ENCODE data around the gene PYGB. TPM values are rescaled to one million over a fixed set of nuclear protein-coding genes. Genes with fewer than 3 reads are reported as not detected.
A peak's percentile ranks its signal among the peaks of the same experiment; 100 is the strongest.

The PYGB gene
- total RNA-seq, 1 experiment from 2014 or later: 63.3 TPM

DNA sequence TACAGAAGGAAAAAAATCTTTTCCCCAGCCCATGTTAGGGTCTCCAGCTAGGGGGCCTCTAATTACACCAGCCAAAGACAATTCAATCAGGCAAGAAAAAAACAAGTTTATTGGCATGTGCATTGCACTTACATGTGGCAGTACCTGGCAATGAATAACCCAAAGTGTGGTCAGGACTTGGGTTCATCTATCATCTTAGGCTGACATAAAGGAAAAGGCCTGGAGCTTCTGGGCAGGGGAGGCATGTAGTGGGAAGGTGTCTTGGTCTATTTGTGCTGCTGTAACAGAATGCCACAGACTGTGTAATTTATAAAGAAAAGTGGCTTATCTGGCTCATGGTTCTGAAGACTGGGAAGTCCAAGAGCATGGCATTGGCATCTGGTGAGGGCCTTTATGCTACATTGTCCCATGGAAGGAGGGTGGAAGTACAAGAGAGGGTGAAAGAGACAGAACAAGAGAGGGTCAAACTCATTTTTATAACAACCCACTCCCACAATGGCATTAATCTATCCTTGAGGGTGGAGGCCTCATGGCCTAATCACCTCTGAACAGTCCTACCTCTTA lies 4.4 kb upstream of the PYGB start:
- DNase-seq (ENCODE audit: low spot score): no peak
- in situ Hi-C loops (cut with HindIII; ENCODE audit: low sequenced_read_pairs): no loop called here

GRCh38 chr20:25244976-25245375 lies 2.9 kb upstream of the PYGB start:
- DNase-seq (ENCODE audit: low spot score): no peak
- in situ Hi-C loops (cut with HindIII; ENCODE audit: low sequenced_read_pairs): no loop called here

DNA sequence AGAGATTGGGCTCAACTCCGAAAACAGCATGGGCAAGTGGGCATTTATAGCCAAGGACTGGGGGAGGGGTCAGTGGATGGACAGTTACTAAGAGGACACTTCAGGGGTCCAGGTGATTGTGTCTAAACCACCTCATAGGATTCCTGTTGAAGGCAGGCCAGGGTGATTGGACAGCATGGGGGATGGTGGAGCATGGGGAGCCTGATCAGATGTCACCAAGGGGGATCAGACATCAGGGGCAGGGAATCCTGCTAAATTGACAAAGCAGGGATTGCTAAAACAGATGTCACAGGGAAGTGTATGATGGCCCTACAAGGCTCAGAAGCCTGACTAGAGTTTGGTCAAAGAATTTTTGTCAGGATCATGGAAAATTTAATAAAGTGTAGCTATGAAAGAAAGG lies 2.4 kb upstream of the PYGB start:
- no peak for DNase-seq (ENCODE audit: low spot score)
- in situ Hi-C loops (cut with HindIII; ENCODE audit: low sequenced_read_pairs): no loop called here

DNA sequence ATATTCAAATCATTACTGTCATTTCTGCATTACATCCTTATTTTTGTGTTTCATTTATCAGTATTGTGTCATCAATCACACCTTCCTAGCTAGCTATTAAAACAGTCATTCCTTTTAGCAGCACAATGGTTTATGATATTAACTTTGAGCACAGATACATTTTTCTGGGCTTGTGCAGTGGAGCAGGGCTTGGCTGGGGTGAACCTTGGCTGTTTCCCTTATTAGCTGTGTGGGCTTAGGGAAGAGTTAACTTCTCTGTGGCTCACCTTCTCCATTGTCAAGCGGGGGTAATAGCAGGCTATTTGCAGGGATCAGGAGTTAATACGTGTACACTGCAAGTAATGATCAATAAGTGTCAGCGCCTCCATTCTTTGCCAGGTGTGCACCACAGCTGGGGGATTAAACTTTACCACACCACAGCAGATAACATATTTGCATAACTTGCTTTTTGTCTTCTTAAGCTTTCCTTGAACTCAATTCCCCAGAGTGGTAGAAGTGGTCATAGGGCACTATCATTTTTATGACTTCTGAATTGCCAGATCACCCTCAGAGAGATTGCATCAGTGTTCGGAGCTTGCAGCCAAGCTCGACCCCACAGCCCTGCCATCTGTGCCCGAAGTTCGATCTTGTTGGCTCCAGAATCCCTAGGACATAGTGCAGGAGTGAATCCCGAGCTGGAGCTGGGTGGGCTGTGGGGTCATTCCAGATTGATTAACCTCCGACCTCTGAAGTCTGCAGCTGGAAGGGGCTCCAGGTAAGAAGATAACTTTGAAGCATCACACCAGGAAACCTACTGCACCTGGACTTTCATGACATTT lies 1.5 kb upstream of the PYGB start:
- in situ Hi-C loops (cut with HindIII; ENCODE audit: low sequenced_read_pairs): no loop called here
- DNase-seq (ENCODE audit: low spot score): no peak

- in situ Hi-C loops (cut with HindIII; ENCODE audit: low sequenced_read_pairs): no loop called here
- peak; percentile 76 for DNase-seq (ENCODE audit: low spot score)
Observed at GRCh38 chr20:25247000-25247517, 826 bp upstream of the PYGB start.

GRCh38 chr20:25247518-25247955 lies 348 bp upstream of the PYGB start:
- peak; percentile 50 for DNase-seq (ENCODE audit: low spot score)
- in situ Hi-C loops (cut with HindIII; ENCODE audit: low sequenced_read_pairs): no loop called here

- DNase-seq (ENCODE audit: low spot score): peak; percentile 65
- in situ Hi-C loops (cut with HindIII; ENCODE audit: low sequenced_read_pairs): no loop called here
Observed at GRCh38 chr20:25248786-25249172, 894 bp downstream of the PYGB start.

GRCh38 chr20:25249198-25249931 lies 1.5 kb downstream of the PYGB start:
- in situ Hi-C loops (cut with HindIII; ENCODE audit: low sequenced_read_pairs): no loop called here
- peak; percentile 93 for DNase-seq (ENCODE audit: low spot score)

- in situ Hi-C loops (cut with HindIII; ENCODE audit: low sequenced_read_pairs): loop anchor here (10.0 kb wide), 1 partner anchor 46 kb away; no protein-coding TSS in a partner anchor
- DNase-seq (ENCODE audit: low spot score): peak; percentile 64
Observed at GRCh38 chr20:25250508-25250907, 2.6 kb downstream of the PYGB start.

DNA sequence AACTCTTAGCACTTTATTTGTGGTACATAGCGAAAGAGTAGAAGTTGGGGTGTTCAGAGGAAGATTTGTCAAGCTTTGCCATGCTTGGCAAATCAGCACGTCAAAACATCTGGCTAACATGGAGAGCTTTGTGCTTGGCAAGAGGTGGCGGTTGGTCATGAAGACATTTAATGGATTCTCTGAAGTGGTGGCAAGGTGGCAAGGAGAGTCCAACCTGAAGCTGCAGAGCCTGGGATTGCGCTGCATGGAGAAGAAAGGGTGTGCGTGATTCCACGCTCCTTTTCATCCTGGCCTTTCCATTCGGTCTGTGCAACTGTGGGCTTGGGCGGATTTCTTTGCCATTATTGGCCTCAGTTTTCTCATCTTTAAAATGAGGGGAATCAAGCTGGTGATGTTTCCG lies 3.1 kb downstream of the PYGB start:
- in situ Hi-C loops (cut with HindIII; ENCODE audit: low sequenced_read_pairs): loop anchor here (10.0 kb wide), 1 partner anchor 46 kb away; no protein-coding TSS in a partner anchor
- DNase-seq (ENCODE audit: low spot score): no peak

DNA sequence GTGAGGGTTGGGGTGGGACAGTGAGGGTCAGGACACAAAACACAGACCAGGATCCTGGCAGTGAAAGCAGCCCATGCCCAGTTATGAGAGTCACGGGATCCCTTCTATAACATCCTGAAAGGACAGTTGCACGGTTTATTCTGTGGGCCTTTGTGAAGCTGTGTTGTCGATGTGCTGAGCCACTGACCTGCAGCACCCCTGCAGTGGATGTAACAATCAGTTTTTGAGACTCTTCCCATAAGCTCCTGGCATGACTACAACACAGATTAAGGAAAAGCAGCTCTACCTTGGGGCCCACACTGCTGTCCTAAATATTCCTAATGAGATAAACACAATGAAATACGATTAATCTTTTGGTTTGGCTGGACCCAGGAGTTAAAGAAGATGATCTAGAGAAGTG lies 3.7 kb downstream of the PYGB start:
- in situ Hi-C loops (cut with HindIII; ENCODE audit: low sequenced_read_pairs): loop anchor here (10.0 kb wide), 1 partner anchor 47 kb away; no protein-coding TSS in a partner anchor
- no peak for DNase-seq (ENCODE audit: low spot score)

DNA sequence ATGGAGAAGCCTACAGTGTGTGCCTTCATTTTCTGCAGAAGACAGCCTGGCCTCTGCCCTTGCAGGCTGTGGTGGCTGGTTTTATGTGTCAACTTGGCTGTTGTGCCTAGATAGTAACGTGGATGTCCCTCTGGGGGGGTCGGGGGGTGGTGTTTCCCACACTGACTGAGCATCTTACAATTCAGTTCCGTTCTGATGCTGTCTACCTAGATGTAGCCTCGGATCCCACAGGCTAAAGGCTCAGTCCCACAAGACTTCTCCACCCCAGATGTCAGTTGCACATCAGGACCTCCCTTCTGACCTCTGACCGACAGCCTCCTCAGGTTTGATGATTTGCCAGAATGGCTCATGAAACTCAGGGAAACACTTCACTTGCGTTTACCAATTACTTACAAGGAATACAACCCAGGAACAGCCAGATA lies 4.4 kb downstream of the PYGB start:
- in situ Hi-C loops (cut with HindIII; ENCODE audit: low sequenced_read_pairs): loop anchor here (10.0 kb wide), 1 partner anchor 47 kb away; no protein-coding TSS in a partner anchor
- no peak for DNase-seq (ENCODE audit: low spot score)

DNA sequence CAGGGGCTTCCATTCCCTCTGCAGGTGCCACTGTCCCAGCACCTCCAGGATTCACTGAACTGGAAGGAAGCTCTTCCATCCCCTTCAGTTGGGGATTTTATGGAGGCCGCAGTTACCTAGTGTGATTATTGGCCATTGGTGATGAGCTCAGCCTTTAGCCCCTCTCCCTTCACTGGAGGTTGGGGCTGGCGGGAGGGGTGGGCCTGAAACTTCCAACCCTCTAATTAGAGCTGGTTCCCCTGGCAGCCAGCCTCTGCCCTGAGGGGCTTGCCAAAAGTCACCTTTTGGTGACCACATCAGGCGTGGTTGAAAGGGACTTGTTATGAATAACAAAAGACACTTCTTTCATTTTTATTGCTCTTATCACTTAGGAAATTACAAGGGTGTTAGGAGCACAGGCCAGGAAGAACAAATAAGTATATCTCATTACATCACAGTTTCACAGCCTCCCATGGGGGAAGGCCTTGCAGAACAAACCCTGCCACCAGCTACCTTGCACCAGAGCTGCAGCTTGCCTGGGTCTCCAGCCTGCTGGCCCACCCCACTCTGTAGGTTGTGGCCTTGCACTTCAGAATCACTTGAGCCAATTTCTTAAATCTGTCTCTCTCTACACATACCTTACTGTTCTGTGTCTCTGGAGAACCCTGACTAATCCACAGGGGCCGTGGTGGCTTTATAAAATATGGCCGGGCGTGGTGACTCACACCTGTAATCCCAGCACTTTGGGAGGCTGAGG lies 5.0 kb downstream of the PYGB start:
- in situ Hi-C loops (cut with HindIII; ENCODE audit: low sequenced_read_pairs): loop anchor here (10.0 kb wide), 1 partner anchor 48 kb away; no protein-coding TSS in a partner anchor
- DNase-seq (ENCODE audit: low spot score): no peak

DNA sequence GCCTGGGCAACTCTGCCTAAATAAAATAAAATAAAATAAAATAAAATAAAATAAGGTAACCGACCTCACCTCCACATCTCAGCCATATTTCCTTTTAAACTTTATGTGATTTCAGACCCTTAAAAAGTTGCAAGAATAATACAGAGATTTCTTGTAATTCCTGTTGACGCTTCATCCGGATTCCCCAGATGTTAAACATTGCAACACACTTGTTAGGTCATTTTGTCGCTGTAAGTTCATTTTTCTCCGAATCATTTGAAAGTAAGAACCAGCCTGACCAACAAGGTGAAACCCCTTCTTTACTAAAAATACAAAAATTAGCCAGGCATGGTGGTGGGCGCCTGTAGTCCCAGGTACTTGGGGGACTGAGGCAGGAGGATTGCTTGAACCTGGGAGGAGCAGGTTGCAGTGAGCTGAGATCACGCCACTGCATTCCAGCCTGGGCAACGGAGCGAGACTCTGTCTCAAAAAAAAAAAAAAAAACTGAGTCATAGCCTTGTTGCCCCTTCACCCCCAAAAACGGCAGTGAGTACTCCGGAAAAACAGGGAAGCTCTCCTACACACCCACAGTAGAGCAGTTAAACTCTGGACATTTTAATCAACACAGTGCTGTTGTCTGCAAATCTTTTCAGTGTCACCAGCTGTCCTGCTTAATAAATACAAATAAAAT lies 5.9 kb downstream of the PYGB start:
- no peak for DNase-seq (ENCODE audit: low spot score)
- in situ Hi-C loops (cut with HindIII; ENCODE audit: low sequenced_read_pairs): loop anchor here (10.0 kb wide), 1 partner anchor 49 kb away; no protein-coding TSS in a partner anchor

DNA sequence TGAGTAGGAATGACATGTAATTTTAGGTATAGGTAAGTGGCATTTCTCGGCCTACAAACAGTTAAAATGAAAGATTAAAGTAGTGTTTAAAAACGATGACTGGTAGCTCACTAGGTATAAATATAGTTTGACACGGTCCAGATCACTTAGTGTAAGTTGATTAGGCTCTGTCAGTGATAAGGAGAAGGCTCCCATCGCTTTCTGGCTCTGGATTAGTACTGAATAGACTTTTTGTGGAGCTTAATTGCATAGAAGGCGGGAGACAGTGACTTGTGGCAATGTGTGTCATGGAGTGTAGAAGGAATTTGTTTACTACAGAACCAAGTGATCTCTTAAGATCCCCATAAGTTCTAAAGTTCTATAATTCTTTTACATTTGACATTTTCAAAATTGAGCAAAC lies 6.7 kb downstream of the PYGB start:
- in situ Hi-C loops (cut with HindIII; ENCODE audit: low sequenced_read_pairs): loop anchor here (10.0 kb wide), 1 partner anchor 50 kb away; no protein-coding TSS in a partner anchor
- no peak for DNase-seq (ENCODE audit: low spot score)

DNA sequence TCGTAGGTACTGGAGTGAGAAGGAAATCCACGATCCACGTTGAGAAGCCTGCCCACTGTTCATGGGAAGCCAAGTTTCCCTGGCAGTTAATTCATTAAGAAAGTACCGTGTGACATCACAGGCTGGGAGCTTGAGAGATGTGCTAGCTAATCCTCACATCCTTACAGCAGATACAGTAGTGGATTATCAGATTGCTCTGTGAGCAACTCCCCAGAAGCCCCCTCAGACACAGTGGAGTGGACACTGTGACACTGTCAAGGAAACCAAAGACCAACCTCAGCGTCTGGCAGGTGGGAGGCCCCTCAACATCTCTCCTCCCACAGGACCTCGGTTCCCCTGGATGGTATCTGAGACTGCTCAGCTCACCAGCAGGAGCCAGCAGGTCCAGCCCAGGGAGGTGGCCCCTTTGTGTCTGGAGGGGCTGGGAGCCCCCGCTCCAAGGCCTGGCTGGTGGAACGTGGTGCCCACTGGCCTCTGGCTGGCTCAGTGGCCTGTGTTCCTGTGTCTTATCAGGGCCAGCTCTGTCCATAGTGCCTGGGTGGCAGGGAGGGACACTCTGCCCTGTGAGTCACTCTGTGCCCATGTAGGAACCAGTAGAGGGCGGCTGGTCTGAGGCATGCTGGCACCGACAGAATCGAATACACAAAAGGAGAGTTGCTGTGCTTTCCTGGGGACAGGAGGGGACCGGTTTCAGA lies 7.2 kb downstream of the PYGB start:
- in situ Hi-C loops (cut with HindIII; ENCODE audit: low sequenced_read_pairs): loop anchor here (10.0 kb wide), 1 partner anchor 50 kb away; no protein-coding TSS in a partner anchor
- DNase-seq (ENCODE audit: low spot score): no peak

GRCh38 chr20:25256226-25256859 lies 8.5 kb downstream of the PYGB start:
- no peak for DNase-seq (ENCODE audit: low spot score)
- in situ Hi-C loops (cut with HindIII; ENCODE audit: low sequenced_read_pairs): loop anchor here (10.0 kb wide), 1 partner anchor 52 kb away; no protein-coding TSS in a partner anchor
